ENCODE data around the gene ST7.
"Not testable (repeated sequence)": the region's sequence is repeated elsewhere in the genome, so short reads cannot be mapped to it uniquely, and the experiment has no call there.

ST7 gene

GRCh38 chr7:116970238-116970910 is 17.1 kb downstream of the ST7 start:
- ATAC-seq = no peak; the same call in none of the 3 replicates
- TF ChIP-seq PATZ1 (CRISPR knock-in tag; IDR thresholded peaks at IDR 0.05; ENCODE audit: borderline replicate concordance) (no peak), TCF4 (CRISPR knock-in tag; IDR thresholded peaks at IDR 0.05; ENCODE audit: borderline replicate concordance) (no peak), TOX (CRISPR knock-in tag; IDR thresholded peaks at IDR 0.05; ENCODE audit: borderline replicate concordance) (no peak), RARB (CRISPR knock-in tag; IDR thresholded peaks at IDR 0.05) (no peak)

DNA sequence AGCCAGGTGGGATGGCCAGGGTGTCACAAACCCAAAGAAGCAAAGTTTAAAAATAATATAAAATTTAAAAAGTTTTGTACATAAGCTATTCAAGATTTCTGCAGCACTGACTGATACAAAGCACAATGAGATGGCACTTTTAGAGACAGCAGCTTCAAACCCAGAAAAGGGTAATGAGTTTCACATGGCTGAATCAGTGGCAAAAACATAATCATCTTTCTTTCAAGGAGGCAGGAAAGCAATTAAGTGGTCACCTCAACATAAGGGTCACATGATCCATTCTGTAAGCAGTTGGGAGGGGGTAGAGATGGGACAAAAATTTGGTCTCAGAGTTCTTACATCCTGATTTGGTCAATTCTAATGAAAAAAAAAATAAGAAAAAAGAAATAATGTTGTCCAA is 17.9 kb downstream of the ST7 start:
- ATAC-seq = not testable (repeated sequence)

GRCh38 chr7:116971869-116972268 is 18.6 kb downstream of the ST7 start:
- no peak for ATAC-seq
- TF ChIP-seq TSHZ2 (CRISPR knock-in tag; IDR thresholded peaks at IDR 0.05) (no peak), ESRRG (CRISPR knock-in tag; IDR thresholded peaks at IDR 0.05) (no peak), ISL1 (CRISPR knock-in tag; IDR thresholded peaks at IDR 0.05) (no peak), CREB5 (CRISPR knock-in tag; IDR thresholded peaks at IDR 0.05; ENCODE audit: low read depth) (no peak), ZFP3 (CRISPR knock-in tag; IDR thresholded peaks at IDR 0.05) (no peak), RARB (CRISPR knock-in tag; IDR thresholded peaks at IDR 0.05) (no peak), ZNF565 (CRISPR knock-in tag; conservative IDR thresholded peaks at IDR 0.05; ENCODE audit: low read depth) (no peak), PPARA (CRISPR knock-in tag; IDR thresholded peaks at IDR 0.05; ENCODE audit: borderline replicate concordance) (no peak), SNAI2 (CRISPR knock-in tag; IDR thresholded peaks at IDR 0.05) (no peak), ZC3H10 (CRISPR knock-in tag; IDR thresholded peaks at IDR 0.05) (no peak), ZNF70 (CRISPR knock-in tag; IDR thresholded peaks at IDR 0.05) (no peak), GLIS3 (CRISPR knock-in tag; IDR thresholded peaks at IDR 0.05) (no peak)
- TF ChIP-seq, protein P1, sequence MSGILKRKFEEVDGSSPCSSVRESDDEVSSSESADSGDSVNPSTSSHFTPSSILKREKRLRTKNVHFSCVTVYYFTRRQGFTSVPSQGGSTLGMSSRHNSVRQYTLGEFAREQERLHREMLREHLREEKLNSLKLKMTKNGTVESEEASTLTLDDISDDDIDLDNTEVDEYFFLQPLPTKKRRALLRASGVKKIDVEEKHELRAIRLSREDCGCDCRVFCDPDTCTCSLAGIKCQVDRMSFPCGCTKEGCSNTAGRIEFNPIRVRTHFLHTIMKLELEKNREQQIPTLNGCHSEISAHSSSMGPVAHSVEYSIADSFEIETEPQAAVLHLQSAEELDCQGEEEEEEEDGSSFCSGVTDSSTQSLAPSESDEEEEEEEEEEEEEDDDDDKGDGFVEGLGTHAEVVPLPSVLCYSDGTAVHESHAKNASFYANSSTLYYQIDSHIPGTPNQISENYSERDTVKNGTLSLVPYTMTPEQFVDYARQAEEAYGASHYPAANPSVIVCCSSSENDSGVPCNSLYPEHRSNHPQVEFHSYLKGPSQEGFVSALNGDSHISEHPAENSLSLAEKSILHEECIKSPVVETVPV (CRISPR knock-in tag; IDR thresholded peaks at IDR 0.05) = no peak

DNA sequence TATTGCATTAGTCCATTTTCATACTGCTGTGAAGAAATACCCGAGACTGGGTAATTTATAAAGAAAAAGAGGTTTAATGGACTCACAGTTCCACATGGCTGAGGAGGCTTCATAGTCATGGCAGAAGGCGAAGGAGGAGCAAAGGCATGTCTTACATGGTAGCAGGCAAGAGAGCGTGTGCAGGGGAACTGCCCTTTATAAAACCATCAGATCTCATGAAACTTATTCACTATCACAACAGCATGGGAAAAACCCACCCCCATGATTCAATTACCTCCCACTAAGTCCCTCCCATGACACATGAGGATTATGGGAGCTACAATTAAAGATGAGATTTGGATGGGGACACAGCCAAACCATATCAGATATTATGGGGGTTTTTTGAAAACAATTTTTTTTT is 21.7 kb downstream of the ST7 start:
- ATAC-seq = not testable (repeated sequence)

GRCh38 chr7:116977172-116977571 is 23.9 kb downstream of the ST7 start:
- peak; percentile 75 for ATAC-seq
- TF ChIP-seq RARB (CRISPR knock-in tag; IDR thresholded peaks at IDR 0.05) (no peak), CSDC2 (CRISPR knock-in tag; IDR thresholded peaks at IDR 0.05) (no peak), ZNF70 (CRISPR knock-in tag; IDR thresholded peaks at IDR 0.05) (no peak), TOX (CRISPR knock-in tag; IDR thresholded peaks at IDR 0.05; ENCODE audit: borderline replicate concordance) (no peak), TSHZ2 (CRISPR knock-in tag; IDR thresholded peaks at IDR 0.05) (no peak), SNAI2 (CRISPR knock-in tag; IDR thresholded peaks at IDR 0.05) (no peak), OSR1 (CRISPR knock-in tag; IDR thresholded peaks at IDR 0.05) (no peak), POU6F1 (CRISPR knock-in tag; IDR thresholded peaks at IDR 0.05; ENCODE audit: borderline replicate concordance, low read depth) (no peak), ARNTL (CRISPR knock-in tag; IDR thresholded peaks at IDR 0.05; ENCODE audit: borderline replicate concordance, low read depth) (no peak), CREB5 (CRISPR knock-in tag; IDR thresholded peaks at IDR 0.05; ENCODE audit: low read depth) (no peak), ISL1 (CRISPR knock-in tag; IDR thresholded peaks at IDR 0.05) (no peak), ZNF8 (CRISPR knock-in tag; IDR thresholded peaks at IDR 0.05) (no peak)

All from SK-N-SH treated with all-trans-retinoic acid at 6 μM for 48 hours (cell line).